K562 (cell line): Measurements from ENCODE around the gene CFDP1. TPM values are rescaled to one million over a fixed set of nuclear protein-coding genes. Genes with fewer than 3 reads are reported as not detected.

ENCODE experiments used
- ILK ChIP-seq: fragments of 450-650 bp; IDR thresholded peaks from 2 replicates; pipeline ENCODE4 v1.6.1; 2016; ENCODE audit warnings: missing genetic modification characterization, low read depth, mild to moderate bottlenecking, missing compliant biosample characterization, moderate library complexity, borderline replicate concordance
- MTA1 ChIP-seq: fragments of 450-650 bp; IDR thresholded peaks from 2 replicates; pipeline ENCODE4 v1.6.1; 2017; ENCODE audit warnings: borderline replicate concordance
- MTA2 ChIP-seq: fragments of 450-650 bp; IDR thresholded peaks from 2 replicates; pipeline ENCODE4 v1.6.1; 2016; ENCODE audit warnings: low read depth
- NFXL1 ChIP-seq: fragments of 450-650 bp; formaldehyde crosslinking; IDR thresholded peaks from 2 replicates; pipeline ENCODE4 v1.4.0; 2021; ENCODE audit warnings: mild to moderate bottlenecking
- PHTF2 ChIP-seq: fragments of 250-450 bp; sonication (Bioruptor Pico); IDR thresholded peaks from 2 replicates; pipeline ENCODE4 v1.5.0; 2021; ENCODE audit warnings: mild to moderate bottlenecking
- PTTG1 ChIP-seq: fragments of 450-650 bp; IDR thresholded peaks from 2 replicates; pipeline ENCODE4 v1.6.1; 2016; ENCODE audit warnings: low read depth, mild to moderate bottlenecking, missing genetic modification characterization, missing compliant biosample characterization
- RBFOX2 ChIP-seq: fragments of 200-400 bp; formaldehyde crosslinking; IDR thresholded peaks from 2 replicates; pipeline ENCODE4 v1.6.1; 2017; ENCODE audit warnings: low read depth, mild to moderate bottlenecking, low read length, moderate library complexity
- RBM14 ChIP-seq: fragments of 200-400 bp; formaldehyde crosslinking; IDR thresholded peaks from 2 replicates; pipeline ENCODE4 v1.6.1; 2018; ENCODE audit warnings: low read depth, mild to moderate bottlenecking, low read length, moderate library complexity, borderline replicate concordance; ENCODE audit not compliant: insufficient read depth
- SRSF1 ChIP-seq: fragments of 200-400 bp; formaldehyde crosslinking; IDR thresholded peaks from 2 replicates; pipeline ENCODE4 v1.6.1; 2017; ENCODE audit warnings: mild to moderate bottlenecking, low read depth, low read length, moderate library complexity
- ZFX ChIP-seq: sonication (generic); formaldehyde crosslinking; IDR thresholded peaks from 2 replicates; pipeline ENCODE4 v1.8.0; 2022; ENCODE audit warnings: mild to moderate bottlenecking, missing genetic modification reagents, moderate library complexity
- ZNF12 ChIP-seq: sonication (generic); formaldehyde crosslinking; IDR thresholded peaks from 2 replicates; pipeline ENCODE4 v1.4.0; 2020; ENCODE audit warnings: mild to moderate bottlenecking, missing genetic modification reagents
- ZNF586 ChIP-seq: fragments of 450-650 bp; formaldehyde crosslinking; conservative IDR thresholded peaks from 2 replicates; pipeline ENCODE4 v1.4.0; 2020; ENCODE audit warnings: mild to moderate bottlenecking, moderate library complexity
- ZNF766 ChIP-seq: fragments of 200-800 bp; sonication (Bioruptor generic); conservative IDR thresholded peaks from 2 replicates; pipeline ENCODE4 v1.6.1; 2016; ENCODE audit warnings: missing genetic modification characterization, missing compliant biosample characterization
- ZSCAN29 ChIP-seq: fragments of 450-650 bp; IDR thresholded peaks from 2 replicates; pipeline ENCODE4 v1.6.1; 2017
- ZSCAN32 ChIP-seq: fragments of 450-650 bp; formaldehyde crosslinking; IDR thresholded peaks from 2 replicates; pipeline ENCODE4 v1.4.0; 2020; ENCODE audit warnings: mild to moderate bottlenecking, moderate library complexity
- polyA plus RNA-seq, 8 experiments: library from polyadenylated mRNA; depleted of rRNA in 4 of 8; stranded (reverse) in 5 of 8; unstranded in 3 of 8; fragments of >200 nt; fragmentation: Nextera tagmentation in 2 of 8; fragmentation: Illumina TruSeq in 1 of 8; extraction: Ambion mirVana in 2 of 8; extraction: Trizol in 1 of 8; gene quantifications; 2 replicates each; pipeline versions ENCODE4 v1.2.1 to v1.2.3, GENCODE V29; 2011 to 2014; ENCODE audit warnings: inconsistent platforms in 1 of 8, missing spikeins in 1 of 8
- total RNA-seq, 7 experiments: library from RNA; depleted of rRNA in 6 of 7; stranded (reverse); fragments of >200 nt in 6 of 7; fragmentation: Illumina TruSeq in 2 of 7; extraction: Trizol in 2 of 7; gene quantifications; 2 replicates each; pipeline versions ENCODE4 v1.2.1 to v1.2.3, GENCODE V29; 2011 to 2021; ENCODE audit warnings: low replicate concordance in 1 of 7
- TF ChIP-seq, protein P1 (sequence below): fragments of 200-600 bp; sonication (generic); IDR thresholded peaks from one replicate; pipeline ENCODE4 v1.6.1; 2012; ENCODE audit warnings: mild to moderate bottlenecking, low read depth, low read length, inconsistent platforms
- TF ChIP-seq, protein P2 (sequence below), 2 experiments: fragments of 450-650 bp in 1 of 2; sonication (generic) in 1 of 2; formaldehyde crosslinking in 1 of 2; IDR thresholded peaks in 1 of 2; conservative IDR thresholded peaks in 1 of 2; 2 replicates each; pipeline versions ENCODE4 v1.6.1 to v1.8.1; 2016 to 2023; ENCODE audit warnings: mild to moderate bottlenecking in 2 of 2, moderate library complexity in 2 of 2, inconsistent platforms in 1 of 2, missing genetic modification reagents in 1 of 2

CFDP1 gene
- total and polyA plus RNA-seq, 9 of the 15 experiments (the other 6 are each of a cell fraction or from before 2014, with no cell fraction given) = 31.5 to 78.4 (median 61.7) TPM

DNA sequence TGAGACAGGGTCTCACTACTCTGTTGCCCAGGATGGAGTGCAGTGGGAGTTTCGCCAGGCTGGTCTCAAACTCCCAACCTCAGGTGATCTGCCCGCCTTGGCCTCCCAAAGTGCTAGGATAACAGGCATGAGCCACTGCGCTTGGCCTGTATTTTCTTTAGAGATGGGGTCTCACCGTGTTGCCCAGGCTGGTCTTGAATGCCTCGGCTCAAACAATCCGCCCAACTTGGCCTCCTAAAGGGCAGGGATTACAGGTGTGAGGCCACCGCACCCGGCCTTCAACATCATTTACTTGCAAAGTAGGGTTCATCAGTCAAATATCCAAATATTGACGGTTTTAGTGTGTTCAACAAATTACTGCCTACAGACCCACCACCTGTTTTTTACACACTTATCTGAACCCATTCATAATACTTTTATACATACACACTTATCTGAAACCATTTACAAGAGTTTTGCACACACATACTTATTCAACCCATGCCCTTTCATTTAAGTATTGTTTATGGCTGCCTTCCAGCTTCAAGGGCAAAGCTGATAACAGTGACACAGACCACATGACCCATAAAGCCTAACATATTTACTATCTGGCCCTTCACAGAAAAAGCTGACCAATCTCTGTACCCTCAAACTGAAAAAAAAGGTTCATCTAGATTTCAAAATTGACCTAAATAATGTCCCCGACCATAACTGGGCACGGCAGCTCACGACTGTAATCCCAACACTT is 19.3 kb upstream of the CFDP1 start (continued):
- TF ChIP-seq, protein P1, sequence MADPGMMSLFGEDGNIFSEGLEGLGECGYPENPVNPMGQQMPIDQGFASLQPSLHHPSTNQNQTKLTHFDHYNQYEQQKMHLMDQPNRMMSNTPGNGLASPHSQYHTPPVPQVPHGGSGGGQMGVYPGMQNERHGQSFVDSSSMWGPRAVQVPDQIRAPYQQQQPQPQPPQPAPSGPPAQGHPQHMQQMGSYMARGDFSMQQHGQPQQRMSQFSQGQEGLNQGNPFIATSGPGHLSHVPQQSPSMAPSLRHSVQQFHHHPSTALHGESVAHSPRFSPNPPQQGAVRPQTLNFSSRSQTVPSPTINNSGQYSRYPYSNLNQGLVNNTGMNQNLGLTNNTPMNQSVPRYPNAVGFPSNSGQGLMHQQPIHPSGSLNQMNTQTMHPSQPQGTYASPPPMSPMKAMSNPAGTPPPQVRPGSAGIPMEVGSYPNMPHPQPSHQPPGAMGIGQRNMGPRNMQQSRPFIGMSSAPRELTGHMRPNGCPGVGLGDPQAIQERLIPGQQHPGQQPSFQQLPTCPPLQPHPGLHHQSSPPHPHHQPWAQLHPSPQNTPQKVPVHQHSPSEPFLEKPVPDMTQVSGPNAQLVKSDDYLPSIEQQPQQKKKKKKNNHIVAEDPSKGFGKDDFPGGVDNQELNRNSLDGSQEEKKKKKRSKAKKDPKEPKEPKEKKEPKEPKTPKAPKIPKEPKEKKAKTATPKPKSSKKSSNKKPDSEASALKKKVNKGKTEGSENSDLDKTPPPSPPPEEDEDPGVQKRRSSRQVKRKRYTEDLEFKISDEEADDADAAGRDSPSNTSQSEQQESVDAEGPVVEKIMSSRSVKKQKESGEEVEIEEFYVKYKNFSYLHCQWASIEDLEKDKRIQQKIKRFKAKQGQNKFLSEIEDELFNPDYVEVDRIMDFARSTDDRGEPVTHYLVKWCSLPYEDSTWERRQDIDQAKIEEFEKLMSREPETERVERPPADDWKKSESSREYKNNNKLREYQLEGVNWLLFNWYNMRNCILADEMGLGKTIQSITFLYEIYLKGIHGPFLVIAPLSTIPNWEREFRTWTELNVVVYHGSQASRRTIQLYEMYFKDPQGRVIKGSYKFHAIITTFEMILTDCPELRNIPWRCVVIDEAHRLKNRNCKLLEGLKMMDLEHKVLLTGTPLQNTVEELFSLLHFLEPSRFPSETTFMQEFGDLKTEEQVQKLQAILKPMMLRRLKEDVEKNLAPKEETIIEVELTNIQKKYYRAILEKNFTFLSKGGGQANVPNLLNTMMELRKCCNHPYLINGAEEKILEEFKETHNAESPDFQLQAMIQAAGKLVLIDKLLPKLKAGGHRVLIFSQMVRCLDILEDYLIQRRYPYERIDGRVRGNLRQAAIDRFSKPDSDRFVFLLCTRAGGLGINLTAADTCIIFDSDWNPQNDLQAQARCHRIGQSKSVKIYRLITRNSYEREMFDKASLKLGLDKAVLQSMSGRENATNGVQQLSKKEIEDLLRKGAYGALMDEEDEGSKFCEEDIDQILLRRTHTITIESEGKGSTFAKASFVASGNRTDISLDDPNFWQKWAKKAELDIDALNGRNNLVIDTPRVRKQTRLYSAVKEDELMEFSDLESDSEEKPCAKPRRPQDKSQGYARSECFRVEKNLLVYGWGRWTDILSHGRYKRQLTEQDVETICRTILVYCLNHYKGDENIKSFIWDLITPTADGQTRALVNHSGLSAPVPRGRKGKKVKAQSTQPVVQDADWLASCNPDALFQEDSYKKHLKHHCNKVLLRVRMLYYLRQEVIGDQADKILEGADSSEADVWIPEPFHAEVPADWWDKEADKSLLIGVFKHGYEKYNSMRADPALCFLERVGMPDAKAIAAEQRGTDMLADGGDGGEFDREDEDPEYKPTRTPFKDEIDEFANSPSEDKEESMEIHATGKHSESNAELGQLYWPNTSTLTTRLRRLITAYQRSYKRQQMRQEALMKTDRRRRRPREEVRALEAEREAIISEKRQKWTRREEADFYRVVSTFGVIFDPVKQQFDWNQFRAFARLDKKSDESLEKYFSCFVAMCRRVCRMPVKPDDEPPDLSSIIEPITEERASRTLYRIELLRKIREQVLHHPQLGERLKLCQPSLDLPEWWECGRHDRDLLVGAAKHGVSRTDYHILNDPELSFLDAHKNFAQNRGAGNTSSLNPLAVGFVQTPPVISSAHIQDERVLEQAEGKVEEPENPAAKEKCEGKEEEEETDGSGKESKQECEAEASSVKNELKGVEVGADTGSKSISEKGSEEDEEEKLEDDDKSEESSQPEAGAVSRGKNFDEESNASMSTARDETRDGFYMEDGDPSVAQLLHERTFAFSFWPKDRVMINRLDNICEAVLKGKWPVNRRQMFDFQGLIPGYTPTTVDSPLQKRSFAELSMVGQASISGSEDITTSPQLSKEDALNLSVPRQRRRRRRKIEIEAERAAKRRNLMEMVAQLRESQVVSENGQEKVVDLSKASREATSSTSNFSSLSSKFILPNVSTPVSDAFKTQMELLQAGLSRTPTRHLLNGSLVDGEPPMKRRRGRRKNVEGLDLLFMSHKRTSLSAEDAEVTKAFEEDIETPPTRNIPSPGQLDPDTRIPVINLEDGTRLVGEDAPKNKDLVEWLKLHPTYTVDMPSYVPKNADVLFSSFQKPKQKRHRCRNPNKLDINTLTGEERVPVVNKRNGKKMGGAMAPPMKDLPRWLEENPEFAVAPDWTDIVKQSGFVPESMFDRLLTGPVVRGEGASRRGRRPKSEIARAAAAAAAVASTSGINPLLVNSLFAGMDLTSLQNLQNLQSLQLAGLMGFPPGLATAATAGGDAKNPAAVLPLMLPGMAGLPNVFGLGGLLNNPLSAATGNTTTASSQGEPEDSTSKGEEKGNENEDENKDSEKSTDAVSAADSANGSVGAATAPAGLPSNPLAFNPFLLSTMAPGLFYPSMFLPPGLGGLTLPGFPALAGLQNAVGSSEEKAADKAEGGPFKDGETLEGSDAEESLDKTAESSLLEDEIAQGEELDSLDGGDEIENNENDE = no peak
- no peak for TF ChIP-seq MTA2
- no peak for TF ChIP-seq ZNF12 (CRISPR knock-in tag)
- no peak for TF ChIP-seq RBFOX2
- no peak for TF ChIP-seq ZSCAN29
- no peak for TF ChIP-seq ZSCAN32
- no peak for TF ChIP-seq PTTG1 (tag)
- no peak for TF ChIP-seq PHTF2
- TF ChIP-seq ILK = no peak
- TF ChIP-seq MTA1 = no peak
- no peak for TF ChIP-seq SRSF1
- TF ChIP-seq ZFX (CRISPR knock-in tag) = no peak
- TF ChIP-seq, protein P2, sequence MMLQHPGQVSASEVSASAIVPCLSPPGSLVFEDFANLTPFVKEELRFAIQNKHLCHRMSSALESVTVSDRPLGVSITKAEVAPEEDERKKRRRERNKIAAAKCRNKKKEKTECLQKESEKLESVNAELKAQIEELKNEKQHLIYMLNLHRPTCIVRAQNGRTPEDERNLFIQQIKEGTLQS (IDR thresholded peaks at IDR 0.05) = no peak
- TF ChIP-seq, protein P2 (CRISPR knock-in tag; conservative IDR thresholded peaks at IDR 0.05) = no peak
- no peak for TF ChIP-seq RBM14
- TF ChIP-seq ZNF586 (CRISPR knock-in tag) = no peak
- TF ChIP-seq NFXL1 (CRISPR knock-in tag) = no peak
- TF ChIP-seq ZNF766 (CRISPR knock-in tag) = no peak
